GM23338 (cell line): ENCODE data around the gene ANKRD40. TPM values are rescaled to one million over a fixed set of nuclear protein-coding genes. Genes with fewer than 3 reads are reported as not detected.

Source experiments
- CREB1 ChIP-seq: fragments of 250-450 bp; sonication (Bioruptor Pico); IDR thresholded peaks from 2 replicates; pipeline ENCODE4 v1.5.0; 2020; ENCODE audit warnings: low read depth, mild to moderate bottlenecking, moderate library complexity
- EZH2phosphoT487 ChIP-seq: fragments of 200-600 bp; sonication (generic); IDR thresholded peaks from one replicate; pipeline ENCODE4 v1.8.1; 2018; ENCODE audit warnings: antibody characterized with exemption; ENCODE audit not compliant: unreplicated experiment
- JUNB ChIP-seq: IDR thresholded peaks from one replicate; pipeline ENCODE4 v1.6.1; 2016; ENCODE audit warnings: antibody characterized with exemption; ENCODE audit not compliant: unreplicated experiment
- NANOG ChIP-seq: IDR thresholded peaks from 2 replicates; pipeline ENCODE4 v1.6.1; 2016; ENCODE audit warnings: antibody characterized with exemption, borderline replicate concordance
- POLR2AphosphoS5 ChIP-seq: IDR thresholded peaks from 2 replicates; pipeline ENCODE4 v1.6.1; 2016; ENCODE audit warnings: antibody characterized with exemption, low read depth
- STAT1 ChIP-seq: IDR thresholded peaks from one replicate; pipeline ENCODE4 v1.6.1; 2016; ENCODE audit warnings: antibody characterized with exemption; ENCODE audit not compliant: unreplicated experiment
- ZNF331 ChIP-seq: fragments of 250-450 bp; sonication (Bioruptor Pico); IDR thresholded peaks from 2 replicates; pipeline ENCODE4 v1.5.0; 2020; ENCODE audit warnings: low read depth, mild to moderate bottlenecking, moderate library complexity
- polyA plus RNA-seq: library from polyadenylated mRNA; unstranded; fragments of >200 nt; fragmentation: Nextera tagmentation; extraction: Ambion mirVana; gene quantifications from 2 replicates; pipeline ENCODE4 v1.2.1, GENCODE V29; 2016
- total RNA-seq: library from RNA; depleted of rRNA; stranded (reverse); fragments of >200 nt; shearing (Covaris generic); gene quantifications from 2 replicates; pipeline ENCODE4 v1.2.3, GENCODE V29; 2014
- TF ChIP-seq, protein P1 (sequence below): fragments of 250-450 bp; sonication (Bioruptor Pico); IDR thresholded peaks from 2 replicates; pipeline ENCODE4 v1.5.0; 2020; ENCODE audit warnings: mild to moderate bottlenecking, moderate library complexity
- TF ChIP-seq, protein P2 (sequence below): IDR thresholded peaks from one replicate; pipeline ENCODE4 v1.6.1; 2018; ENCODE audit warnings: antibody characterized with exemption; ENCODE audit not compliant: unreplicated experiment

ANKRD40 gene
- total and polyA plus RNA-seq, 2 experiments from 2014 or later = 19.0 to 42.1 TPM

GRCh38 chr17:50664788-50665458 lies 42.8 kb downstream of the ANKRD40 start (continued):
- TF ChIP-seq, protein P1, sequence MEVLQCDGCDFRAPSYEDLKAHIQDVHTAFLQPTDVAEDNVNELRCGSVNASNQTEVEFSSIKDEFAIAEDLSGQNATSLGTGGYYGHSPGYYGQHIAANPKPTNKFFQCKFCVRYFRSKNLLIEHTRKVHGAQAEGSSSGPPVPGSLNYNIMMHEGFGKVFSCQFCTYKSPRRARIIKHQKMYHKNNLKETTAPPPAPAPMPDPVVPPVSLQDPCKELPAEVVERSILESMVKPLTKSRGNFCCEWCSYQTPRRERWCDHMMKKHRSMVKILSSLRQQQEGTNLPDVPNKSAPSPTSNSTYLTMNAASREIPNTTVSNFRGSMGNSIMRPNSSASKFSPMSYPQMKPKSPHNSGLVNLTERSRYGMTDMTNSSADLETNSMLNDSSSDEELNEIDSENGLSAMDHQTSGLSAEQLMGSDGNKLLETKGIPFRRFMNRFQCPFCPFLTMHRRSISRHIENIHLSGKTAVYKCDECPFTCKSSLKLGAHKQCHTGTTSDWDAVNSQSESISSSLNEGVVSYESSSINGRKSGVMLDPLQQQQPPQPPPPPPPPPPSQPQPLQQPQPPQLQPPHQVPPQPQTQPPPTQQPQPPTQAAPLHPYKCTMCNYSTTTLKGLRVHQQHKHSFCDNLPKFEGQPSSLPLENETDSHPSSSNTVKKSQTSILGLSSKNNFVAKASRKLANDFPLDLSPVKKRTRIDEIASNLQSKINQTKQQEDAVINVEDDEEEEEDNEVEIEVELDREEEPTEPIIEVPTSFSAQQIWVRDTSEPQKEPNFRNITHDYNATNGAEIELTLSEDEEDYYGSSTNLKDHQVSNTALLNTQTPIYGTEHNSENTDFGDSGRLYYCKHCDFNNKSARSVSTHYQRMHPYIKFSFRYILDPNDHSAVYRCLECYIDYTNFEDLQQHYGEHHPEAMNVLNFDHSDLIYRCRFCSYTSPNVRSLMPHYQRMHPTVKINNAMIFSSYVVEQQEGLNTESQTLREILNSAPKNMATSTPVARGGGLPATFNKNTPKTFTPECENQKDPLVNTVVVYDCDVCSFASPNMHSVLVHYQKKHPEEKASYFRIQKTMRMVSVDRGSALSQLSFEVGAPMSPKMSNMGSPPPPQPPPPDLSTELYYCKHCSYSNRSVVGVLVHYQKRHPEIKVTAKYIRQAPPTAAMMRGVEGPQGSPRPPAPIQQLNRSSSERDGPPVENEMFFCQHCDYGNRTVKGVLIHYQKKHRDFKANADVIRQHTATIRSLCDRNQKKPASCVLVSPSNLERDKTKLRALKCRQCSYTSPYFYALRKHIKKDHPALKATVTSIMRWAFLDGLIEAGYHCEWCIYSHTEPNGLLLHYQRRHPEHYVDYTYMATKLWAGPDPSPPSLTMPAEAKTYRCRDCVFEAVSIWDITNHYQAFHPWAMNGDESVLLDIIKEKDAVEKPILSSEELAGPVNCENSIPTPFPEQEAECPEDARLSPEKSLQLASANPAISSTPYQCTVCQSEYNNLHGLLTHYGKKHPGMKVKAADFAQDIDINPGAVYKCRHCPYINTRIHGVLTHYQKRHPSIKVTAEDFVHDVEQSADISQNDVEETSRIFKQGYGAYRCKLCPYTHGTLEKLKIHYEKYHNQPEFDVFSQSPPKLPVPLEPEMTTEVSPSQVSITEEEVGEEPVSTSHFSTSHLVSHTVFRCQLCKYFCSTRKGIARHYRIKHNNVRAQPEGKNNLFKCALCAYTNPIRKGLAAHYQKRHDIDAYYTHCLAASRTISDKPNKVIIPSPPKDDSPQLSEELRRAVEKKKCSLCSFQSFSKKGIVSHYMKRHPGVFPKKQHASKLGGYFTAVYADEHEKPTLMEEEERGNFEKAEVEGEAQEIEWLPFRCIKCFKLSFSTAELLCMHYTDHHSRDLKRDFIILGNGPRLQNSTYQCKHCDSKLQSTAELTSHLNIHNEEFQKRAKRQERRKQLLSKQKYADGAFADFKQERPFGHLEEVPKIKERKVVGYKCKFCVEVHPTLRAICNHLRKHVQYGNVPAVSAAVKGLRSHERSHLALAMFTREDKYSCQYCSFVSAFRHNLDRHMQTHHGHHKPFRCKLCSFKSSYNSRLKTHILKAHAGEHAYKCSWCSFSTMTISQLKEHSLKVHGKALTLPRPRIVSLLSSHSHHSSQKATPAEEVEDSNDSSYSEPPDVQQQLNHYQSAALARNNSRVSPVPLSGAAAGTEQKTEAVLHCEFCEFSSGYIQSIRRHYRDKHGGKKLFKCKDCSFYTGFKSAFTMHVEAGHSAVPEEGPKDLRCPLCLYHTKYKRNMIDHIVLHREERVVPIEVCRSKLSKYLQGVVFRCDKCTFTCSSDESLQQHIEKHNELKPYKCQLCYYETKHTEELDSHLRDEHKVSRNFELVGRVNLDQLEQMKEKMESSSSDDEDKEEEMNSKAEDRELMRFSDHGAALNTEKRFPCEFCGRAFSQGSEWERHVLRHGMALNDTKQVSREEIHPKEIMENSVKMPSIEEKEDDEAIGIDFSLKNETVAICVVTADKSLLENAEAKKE (CRISPR knock-in tag) = no peak
- TF ChIP-seq POLR2AphosphoS5 = no peak
- no peak for TF ChIP-seq CREB1 (CRISPR knock-in tag)
- TF ChIP-seq STAT1 = no peak
- no peak for TF ChIP-seq EZH2phosphoT487
- no peak for TF ChIP-seq NANOG
- no peak for TF ChIP-seq JUNB
- TF ChIP-seq, protein P2, sequence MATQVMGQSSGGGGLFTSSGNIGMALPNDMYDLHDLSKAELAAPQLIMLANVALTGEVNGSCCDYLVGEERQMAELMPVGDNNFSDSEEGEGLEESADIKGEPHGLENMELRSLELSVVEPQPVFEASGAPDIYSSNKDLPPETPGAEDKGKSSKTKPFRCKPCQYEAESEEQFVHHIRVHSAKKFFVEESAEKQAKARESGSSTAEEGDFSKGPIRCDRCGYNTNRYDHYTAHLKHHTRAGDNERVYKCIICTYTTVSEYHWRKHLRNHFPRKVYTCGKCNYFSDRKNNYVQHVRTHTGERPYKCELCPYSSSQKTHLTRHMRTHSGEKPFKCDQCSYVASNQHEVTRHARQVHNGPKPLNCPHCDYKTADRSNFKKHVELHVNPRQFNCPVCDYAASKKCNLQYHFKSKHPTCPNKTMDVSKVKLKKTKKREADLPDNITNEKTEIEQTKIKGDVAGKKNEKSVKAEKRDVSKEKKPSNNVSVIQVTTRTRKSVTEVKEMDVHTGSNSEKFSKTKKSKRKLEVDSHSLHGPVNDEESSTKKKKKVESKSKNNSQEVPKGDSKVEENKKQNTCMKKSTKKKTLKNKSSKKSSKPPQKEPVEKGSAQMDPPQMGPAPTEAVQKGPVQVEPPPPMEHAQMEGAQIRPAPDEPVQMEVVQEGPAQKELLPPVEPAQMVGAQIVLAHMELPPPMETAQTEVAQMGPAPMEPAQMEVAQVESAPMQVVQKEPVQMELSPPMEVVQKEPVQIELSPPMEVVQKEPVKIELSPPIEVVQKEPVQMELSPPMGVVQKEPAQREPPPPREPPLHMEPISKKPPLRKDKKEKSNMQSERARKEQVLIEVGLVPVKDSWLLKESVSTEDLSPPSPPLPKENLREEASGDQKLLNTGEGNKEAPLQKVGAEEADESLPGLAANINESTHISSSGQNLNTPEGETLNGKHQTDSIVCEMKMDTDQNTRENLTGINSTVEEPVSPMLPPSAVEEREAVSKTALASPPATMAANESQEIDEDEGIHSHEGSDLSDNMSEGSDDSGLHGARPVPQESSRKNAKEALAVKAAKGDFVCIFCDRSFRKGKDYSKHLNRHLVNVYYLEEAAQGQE = no peak
- TF ChIP-seq ZNF331 (CRISPR knock-in tag) = no peak
